ENCODE results near the gene NEK5.

The NEK5 gene

GRCh38 chr13:52147225-52147624 lies 18.4 kb upstream of the NEK5 start:
- H3K36me3 ChIP-seq = peaks cover 7% of the 10 kb centered on the region
- no peak overlapping the region for H3K27ac ChIP-seq
- H3K27me3 ChIP-seq = no peaks in the 10 kb centered on the region
- no peaks in the 10 kb centered on the region for H3K9me3 ChIP-seq
- TF ChIP-seq, protein P1, sequence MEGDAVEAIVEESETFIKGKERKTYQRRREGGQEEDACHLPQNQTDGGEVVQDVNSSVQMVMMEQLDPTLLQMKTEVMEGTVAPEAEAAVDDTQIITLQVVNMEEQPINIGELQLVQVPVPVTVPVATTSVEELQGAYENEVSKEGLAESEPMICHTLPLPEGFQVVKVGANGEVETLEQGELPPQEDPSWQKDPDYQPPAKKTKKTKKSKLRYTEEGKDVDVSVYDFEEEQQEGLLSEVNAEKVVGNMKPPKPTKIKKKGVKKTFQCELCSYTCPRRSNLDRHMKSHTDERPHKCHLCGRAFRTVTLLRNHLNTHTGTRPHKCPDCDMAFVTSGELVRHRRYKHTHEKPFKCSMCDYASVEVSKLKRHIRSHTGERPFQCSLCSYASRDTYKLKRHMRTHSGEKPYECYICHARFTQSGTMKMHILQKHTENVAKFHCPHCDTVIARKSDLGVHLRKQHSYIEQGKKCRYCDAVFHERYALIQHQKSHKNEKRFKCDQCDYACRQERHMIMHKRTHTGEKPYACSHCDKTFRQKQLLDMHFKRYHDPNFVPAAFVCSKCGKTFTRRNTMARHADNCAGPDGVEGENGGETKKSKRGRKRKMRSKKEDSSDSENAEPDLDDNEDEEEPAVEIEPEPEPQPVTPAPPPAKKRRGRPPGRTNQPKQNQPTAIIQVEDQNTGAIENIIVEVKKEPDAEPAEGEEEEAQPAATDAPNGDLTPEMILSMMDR (IDR thresholded peaks at IDR 0.05) = no peak
- no peak overlapping the region for H3K4me3 ChIP-seq (ENCODE audit: low read depth in 1 of 2, low read length in 1 of 2)
- no peaks in the 10 kb centered on the region for H3K4me1 ChIP-seq (ENCODE audit: control insufficient read depth in 1 of 2, insufficient read depth in 1 of 2, low read depth in 1 of 2, low read length in 1 of 2)

- H3K9me3 ChIP-seq = no peaks in the 10 kb centered on the region
- H3K27me3 ChIP-seq = no peaks in the 10 kb centered on the region
- H3K4me3 ChIP-seq (ENCODE audit: low read depth in 1 of 2, low read length in 1 of 2) = no peak overlapping the region
- no peaks in the 10 kb centered on the region for H3K36me3 ChIP-seq
- no peaks in the 10 kb centered on the region for H3K4me1 ChIP-seq (ENCODE audit: control insufficient read depth in 1 of 2, insufficient read depth in 1 of 2, low read depth in 1 of 2, low read length in 1 of 2)
- TF ChIP-seq, protein P1 (IDR thresholded peaks at IDR 0.05) = no peak
- H3K27ac ChIP-seq = no peak overlapping the region
Observed at GRCh38 chr13:52141299-52141698, 12.4 kb upstream of the NEK5 start.

DNA sequence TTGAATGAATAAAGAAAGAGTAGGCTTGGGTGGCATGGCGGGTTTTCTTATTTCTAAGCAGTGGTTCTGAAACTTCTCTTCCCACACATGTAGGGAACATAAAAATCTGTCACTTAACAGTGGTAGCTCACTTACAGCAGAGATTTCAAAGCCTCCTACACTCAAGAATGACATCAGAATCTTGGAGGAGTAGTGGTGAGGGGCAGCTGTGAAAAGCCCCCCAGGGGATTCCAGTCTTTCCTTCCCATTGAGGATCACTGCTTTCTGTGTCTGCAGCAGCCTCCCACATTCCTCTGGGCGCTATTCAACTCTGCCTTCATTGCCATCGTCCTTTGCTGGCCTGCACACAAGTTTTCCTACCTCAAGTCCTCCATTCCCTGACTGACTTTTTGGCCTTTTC lies 8.6 kb upstream of the NEK5 start:
- Histone ChIP-seq H3K9me3 (no peaks in the 10 kb centered on the region), H3K27me3 (no peaks in the 10 kb centered on the region), H3K36me3 (peaks cover 6% of the 10 kb centered on the region), H3K4me1 (ENCODE audit: control insufficient read depth in 1 of 2, insufficient read depth in 1 of 2, low read depth in 1 of 2, low read length in 1 of 2) (no peaks in the 10 kb centered on the region), H3K27ac (no peak overlapping the region), H3K4me3 (ENCODE audit: low read depth in 1 of 2, low read length in 1 of 2) (no peak overlapping the region)
- TF ChIP-seq, protein P1 (IDR thresholded peaks at IDR 0.05) = no peak

DNA sequence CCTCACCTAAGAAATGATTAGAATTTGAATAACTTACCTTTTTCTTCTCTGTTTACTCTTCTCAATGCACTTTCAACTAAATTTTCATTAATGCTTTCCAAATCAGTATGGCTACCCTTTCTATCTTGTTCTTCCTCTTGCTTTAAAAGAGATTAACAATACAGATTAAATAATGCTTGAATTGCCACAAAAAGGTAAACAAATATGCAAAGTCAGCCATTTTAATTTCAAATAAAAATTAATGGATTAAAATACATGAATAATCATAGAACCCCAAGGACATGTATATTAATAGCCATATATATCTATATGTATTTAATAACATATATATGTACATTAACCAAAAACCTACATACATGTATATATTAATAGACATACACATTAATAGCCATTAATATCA lies 7.9 kb upstream of the NEK5 start:
- Histone ChIP-seq H3K4me3 (ENCODE audit: low read depth in 1 of 2, low read length in 1 of 2) (no peak overlapping the region), H3K27ac (no peak overlapping the region), H3K36me3 (peaks cover 6% of the 10 kb centered on the region), H3K4me1 (ENCODE audit: control insufficient read depth in 1 of 2, insufficient read depth in 1 of 2, low read depth in 1 of 2, low read length in 1 of 2) (no peaks in the 10 kb centered on the region), H3K9me3 (no peaks in the 10 kb centered on the region), H3K27me3 (no peaks in the 10 kb centered on the region)
- TF ChIP-seq, protein P1 (IDR thresholded peaks at IDR 0.05) = no peak

DNA sequence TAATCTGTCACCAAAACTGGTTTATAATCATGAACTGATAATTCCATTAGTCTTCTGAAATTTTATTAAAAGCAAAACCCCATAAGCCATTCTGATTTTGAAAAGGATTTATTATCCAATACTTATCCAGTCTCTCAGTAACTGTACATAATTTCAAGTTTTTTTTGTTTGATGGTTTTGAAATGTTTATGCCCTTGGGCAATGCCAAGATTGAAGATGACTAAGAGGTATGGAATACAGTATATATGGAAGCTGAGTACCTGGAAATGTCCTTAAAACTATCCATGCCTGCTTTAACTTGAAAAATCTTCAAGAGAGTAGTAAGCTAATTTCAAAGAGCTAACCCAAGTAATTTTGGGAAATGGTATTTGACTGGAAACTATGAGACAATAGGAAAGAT lies 1.8 kb upstream of the NEK5 start:
- H3K27ac ChIP-seq = no peak overlapping the region
- no peak overlapping the region for H3K4me3 ChIP-seq (ENCODE audit: low read depth in 1 of 2, low read length in 1 of 2)
- H3K9me3 ChIP-seq = no peaks in the 10 kb centered on the region
- peaks cover 16 to 21% of the 10 kb centered on the region in 2 experiments for H3K4me1 ChIP-seq (ENCODE audit: control insufficient read depth in 1 of 2, insufficient read depth in 1 of 2, low read depth in 1 of 2, low read length in 1 of 2)
- TF ChIP-seq, protein P1 (IDR thresholded peaks at IDR 0.05) = no peak
- H3K27me3 ChIP-seq = peaks cover 22% of the 10 kb centered on the region
- peaks cover 6% of the 10 kb centered on the region for H3K36me3 ChIP-seq
